ENCODE data around the gene PRTN3. TPM values are rescaled to one million over a fixed set of nuclear protein-coding genes. Genes with fewer than 3 reads are reported as not detected.

Gene PRTN3
- total and polyA plus RNA-seq, 2 of the 4 experiments (the other 2 are of a cell fraction) = not detected

DNA sequence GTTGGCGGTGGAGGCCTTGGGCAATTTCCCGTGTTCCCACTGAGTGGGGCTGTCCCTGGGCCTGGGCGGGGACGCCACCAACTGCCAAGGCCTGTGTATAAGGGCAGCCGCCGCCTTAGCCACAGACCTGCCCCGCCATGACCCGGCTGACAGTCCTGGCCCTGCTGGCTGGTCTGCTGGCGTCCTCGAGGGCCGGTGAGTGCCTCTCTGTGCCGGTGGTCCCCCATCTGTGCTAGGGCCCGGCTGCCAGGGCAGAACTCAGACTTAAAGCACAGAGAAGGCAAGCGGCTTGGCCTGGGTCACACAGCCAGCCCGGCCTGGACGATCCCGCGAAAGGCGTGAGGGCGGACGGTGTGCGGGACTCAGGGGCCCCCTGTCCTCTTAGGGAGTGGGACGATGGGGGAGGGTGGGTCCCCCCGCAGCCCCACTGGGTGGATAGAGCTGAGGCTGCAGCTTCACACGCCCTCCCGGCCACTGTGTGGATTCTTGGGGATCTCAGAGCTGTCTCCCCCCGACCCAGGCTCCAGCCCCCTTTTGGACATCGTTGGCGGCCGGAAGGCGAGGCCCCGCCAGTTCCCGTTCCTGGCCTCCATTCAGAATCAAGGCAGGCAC is 13.0 kb upstream of the PRTN3 start, which contains the start of gene AZU1:
Gene AZU1 (plus strand): TSS at position 128 of the 612 bp plus-strand sequence. CDS start 10 bp downstream, at position 138.
- Histone ChIP-seq H4K20me1 (ENCODE audit: insufficient read depth, low read length) (no peaks in the 10 kb centered on the region), H4K8ac (ENCODE audit: low read depth in 2 of 2, low read length in 2 of 2) (no peak within 1 kb of the TSS), H3K79me1 (ENCODE audit: low read depth in 1 of 2, low read length in 2 of 2) (no peaks in the 10 kb centered on the region), H3K23ac (ENCODE audit: low read depth, low read length) (no peak within 1 kb of the TSS), H3K9me1 (ENCODE audit: insufficient read depth, low read length) (no peaks in the 10 kb centered on the region), H3K14ac (replicated peaks; ENCODE audit: low read depth, low read length) (no peak within 1 kb of the TSS), H2BK15ac (ENCODE audit: low read depth, low read length) (no peak within 1 kb of the TSS), H2BK120ac (ENCODE audit: low read depth, low read length) (no peak within 1 kb of the TSS), H2AK9ac (replicated peaks; ENCODE audit: low read depth, low read length, poor library complexity) (no peak within 1 kb of the TSS), H3K4me3 (ENCODE audit: insufficient read depth, low read depth, low read length) (no peak within 1 kb of the TSS), H3K9ac (ENCODE audit: low read depth, low read length) (no peak within 1 kb of the TSS), H3K56ac (ENCODE audit: extremely low read depth, insufficient read depth, low read length) (no peak within 1 kb of the TSS), H2BK20ac (ENCODE audit: low read depth, low read length) (no peak within 1 kb of the TSS), H2AK5ac (ENCODE audit: low read depth, low read length) (no peak within 1 kb of the TSS), H3K27ac (ENCODE audit: insufficient read depth, low read length) (no peak within 1 kb of the TSS), H3K36me3 (ENCODE audit: control insufficient read depth, insufficient read depth, low read length) (no peaks in the 10 kb centered on the region), H3K4me1 (ENCODE audit: control insufficient read depth, insufficient read depth, low read length) (peaks cover 3% of the 10 kb centered on the region; the same call in 1 of the 2 replicates), H3K4me2 (ENCODE audit: low read depth, low read length) (no peak within 1 kb of the TSS), H2BK5ac (ENCODE audit: low read depth, low read length, poor library complexity, severe bottlenecking) (no peak within 1 kb of the TSS), H3K4ac (ENCODE audit: low read depth, low read length) (no peak within 1 kb of the TSS), H3K27me3 (ENCODE audit: control insufficient read depth, insufficient read depth, low read length) (no peaks in the 10 kb centered on the region), H4K91ac (ENCODE audit: insufficient read depth, low read depth, low read length) (no peak within 1 kb of the TSS), H3K18ac (ENCODE audit: low read depth, low read length) (no peak within 1 kb of the TSS), H3K9me3 (ENCODE audit: control insufficient read depth, insufficient read depth, low read length) (no peaks in the 10 kb centered on the region), H4K5ac (ENCODE audit: low read depth, low read length) (no peak within 1 kb of the TSS), H2AFZ (replicated peaks; ENCODE audit: low read length, poor library complexity) (no peak within 1 kb of the TSS)
- intact Hi-C loops (cut with micrococcal nuclease) (no loop called here), in situ Hi-C loops (cut with MboI; ENCODE audit: low sequenced_read_pairs) (no loop called here), dilution Hi-C loops (cut with HindIII; ENCODE audit: low sequenced_read_pairs, unreplicated experiment) (no loop called here)
- 82% methylated on average over 22 of the region's 33 CpGs; no CpG with 5 or more reads in 1 of the 2 experiments for WGBS, 2 experiments (ENCODE audit: extremely low coverage in 2 of 2, insufficient read length in 1 of 2)
- no peak for ATAC-seq (ENCODE audit: low read depth)
- DNase-seq = no peak
- TF ChIP-seq NFE2L2 (IDR thresholded peaks at IDR 0.05; ENCODE audit: low read depth, low read length) = no peak
- no TSS peak for BruUV-seq (replicated peaks)
- CTCF ChIA-PET = no interaction called here
- POLR2A ChIA-PET (ENCODE audit: unreplicated experiment) = no interaction called here
